GM12872 (cell line): ENCODE measurements around the gene FKBP7.

ENCODE experiments used
- CTCF ChIP-seq: IDR thresholded peaks from 3 replicates; pipeline ENCODE4 v1.5.1; 2011; ENCODE audit warnings: low read depth, mild to moderate bottlenecking, low read length, moderate library complexity; ENCODE audit not compliant: insufficient read depth

Gene FKBP7

GRCh38 chr2:178474560-178474959 lies 3.8 kb downstream of the FKBP7 start:
- TF ChIP-seq CTCF: no peak

- TF ChIP-seq CTCF: no peak
These were observed 4.5 kb downstream of the FKBP7 start for GRCh38 chr2:178473931-178474330.

- no peak for TF ChIP-seq CTCF
These were observed 5.0 kb downstream of the FKBP7 start for GRCh38 chr2:178473373-178473772.

- TF ChIP-seq CTCF: no peak
These were observed 9.1 kb downstream of the FKBP7 start for GRCh38 chr2:178469219-178469849.

GRCh38 chr2:178457390-178457886 lies 21.0 kb downstream of the FKBP7 start:
- TF ChIP-seq CTCF: no peak

- no peak for TF ChIP-seq CTCF
These were observed 22.5 kb downstream of the FKBP7 start for GRCh38 chr2:178455947-178456346.

GRCh38 chr2:178452870-178453269 lies 25.5 kb downstream of the FKBP7 start:
- TF ChIP-seq CTCF: no peak
